ENCODE measurements around the gene TSPAN4. TPM values are rescaled to one million over a fixed set of nuclear protein-coding genes. Genes with fewer than 3 reads are reported as not detected.

TSPAN4 gene
- total and polyA plus RNA-seq, 2 of the 13 experiments (the other 11 are each of a cell fraction or from before 2014, with no cell fraction given) = 31.7 to 68.3 TPM

- TF ChIP-seq MLXIP (CRISPR knock-in tag; IDR thresholded peaks at IDR 0.05; ENCODE audit: borderline replicate concordance) = no peak
- TF ChIP-seq ZNF746 (CRISPR knock-in tag; IDR thresholded peaks at IDR 0.05) = peak; percentile 66; the same call in 1 of the 2 replicates
- TF ChIP-seq HNRNPL (IDR thresholded peaks at IDR 0.05; ENCODE audit: low read depth, low read length) = no peak
- no peak for TF ChIP-seq CHD2 (IDR thresholded peaks at IDR 0.05; ENCODE audit: low read depth, low read length)
- no peak for TF ChIP-seq NCOA5 (CRISPR knock-in tag; IDR thresholded peaks at IDR 0.05)
- no peak for TF ChIP-seq NR3C1 (CRISPR knock-in tag; IDR thresholded peaks at IDR 0.05)
- no peak for TF ChIP-seq ZNF780A (CRISPR knock-in tag; IDR thresholded peaks at IDR 0.05)
- TF ChIP-seq KMT2A (CRISPR knock-in tag; IDR thresholded peaks at IDR 0.05) = no peak
- peak; percentile 68 for TF ChIP-seq AGO1 (IDR thresholded peaks at IDR 0.05; ENCODE audit: low read depth, low read length, poor library complexity, severe bottlenecking)
- TF ChIP-seq, protein P1, sequence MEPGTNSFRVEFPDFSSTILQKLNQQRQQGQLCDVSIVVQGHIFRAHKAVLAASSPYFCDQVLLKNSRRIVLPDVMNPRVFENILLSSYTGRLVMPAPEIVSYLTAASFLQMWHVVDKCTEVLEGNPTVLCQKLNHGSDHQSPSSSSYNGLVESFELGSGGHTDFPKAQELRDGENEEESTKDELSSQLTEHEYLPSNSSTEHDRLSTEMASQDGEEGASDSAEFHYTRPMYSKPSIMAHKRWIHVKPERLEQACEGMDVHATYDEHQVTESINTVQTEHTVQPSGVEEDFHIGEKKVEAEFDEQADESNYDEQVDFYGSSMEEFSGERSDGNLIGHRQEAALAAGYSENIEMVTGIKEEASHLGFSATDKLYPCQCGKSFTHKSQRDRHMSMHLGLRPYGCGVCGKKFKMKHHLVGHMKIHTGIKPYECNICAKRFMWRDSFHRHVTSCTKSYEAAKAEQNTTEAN (CRISPR knock-in tag; conservative IDR thresholded peaks at IDR 0.05) = no peak
- no peak for TF ChIP-seq ZNF235 (CRISPR knock-in tag; IDR thresholded peaks at IDR 0.05; ENCODE audit: borderline replicate concordance)
- TF ChIP-seq MAFG (CRISPR knock-in tag; IDR thresholded peaks at IDR 0.05) = no peak
- no peak for TF ChIP-seq CREB1 (IDR thresholded peaks at IDR 0.05)
- TF ChIP-seq CREB1 (CRISPR knock-in tag; IDR thresholded peaks at IDR 0.05) = no peak
- TF ChIP-seq, protein P2, sequence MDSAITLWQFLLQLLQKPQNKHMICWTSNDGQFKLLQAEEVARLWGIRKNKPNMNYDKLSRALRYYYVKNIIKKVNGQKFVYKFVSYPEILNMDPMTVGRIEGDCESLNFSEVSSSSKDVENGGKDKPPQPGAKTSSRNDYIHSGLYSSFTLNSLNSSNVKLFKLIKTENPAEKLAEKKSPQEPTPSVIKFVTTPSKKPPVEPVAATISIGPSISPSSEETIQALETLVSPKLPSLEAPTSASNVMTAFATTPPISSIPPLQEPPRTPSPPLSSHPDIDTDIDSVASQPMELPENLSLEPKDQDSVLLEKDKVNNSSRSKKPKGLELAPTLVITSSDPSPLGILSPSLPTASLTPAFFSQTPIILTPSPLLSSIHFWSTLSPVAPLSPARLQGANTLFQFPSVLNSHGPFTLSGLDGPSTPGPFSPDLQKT (CRISPR knock-in tag; IDR thresholded peaks at IDR 0.05; ENCODE audit: borderline replicate concordance) = no peak
- no peak for TF ChIP-seq ZKSCAN5 (CRISPR knock-in tag; IDR thresholded peaks at IDR 0.05)
- TF ChIP-seq MAZ (IDR thresholded peaks at IDR 0.05; ENCODE audit: borderline replicate concordance, low read depth, low read length) = no peak
- TF ChIP-seq MAZ (CRISPR knock-in tag; IDR thresholded peaks at IDR 0.05; ENCODE audit: low read depth) = no peak
- TF ChIP-seq ZNF678 (CRISPR knock-in tag; IDR thresholded peaks at IDR 0.05) = no peak
- no peak for TF ChIP-seq PCBP1 (IDR thresholded peaks at IDR 0.05; ENCODE audit: borderline replicate concordance, low read depth, low read length)
- TF ChIP-seq WIZ (CRISPR knock-in tag; IDR thresholded peaks at IDR 0.05) = no peak
- no peak for TF ChIP-seq KLF13 (CRISPR knock-in tag; IDR thresholded peaks at IDR 0.05)
- TF ChIP-seq SKI (IDR thresholded peaks at IDR 0.05; ENCODE audit: partially characterized antibody) = no peak
- TF ChIP-seq GLI4 (CRISPR knock-in tag; IDR thresholded peaks at IDR 0.05; ENCODE audit: borderline replicate concordance) = no peak
- peak; percentile 13; the same call in 1 of the 2 replicates for TF ChIP-seq HDAC1 (CRISPR knock-in tag; IDR thresholded peaks at IDR 0.05)
- TF ChIP-seq, protein P3, sequence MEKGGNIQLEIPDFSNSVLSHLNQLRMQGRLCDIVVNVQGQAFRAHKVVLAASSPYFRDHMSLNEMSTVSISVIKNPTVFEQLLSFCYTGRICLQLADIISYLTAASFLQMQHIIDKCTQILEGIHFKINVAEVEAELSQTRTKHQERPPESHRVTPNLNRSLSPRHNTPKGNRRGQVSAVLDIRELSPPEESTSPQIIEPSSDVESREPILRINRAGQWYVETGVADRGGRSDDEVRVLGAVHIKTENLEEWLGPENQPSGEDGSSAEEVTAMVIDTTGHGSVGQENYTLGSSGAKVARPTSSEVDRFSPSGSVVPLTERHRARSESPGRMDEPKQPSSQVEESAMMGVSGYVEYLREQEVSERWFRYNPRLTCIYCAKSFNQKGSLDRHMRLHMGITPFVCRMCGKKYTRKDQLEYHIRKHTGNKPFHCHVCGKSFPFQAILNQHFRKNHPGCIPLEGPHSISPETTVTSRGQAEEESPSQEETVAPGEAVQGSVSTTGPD (CRISPR knock-in tag; IDR thresholded peaks at IDR 0.05) = no peak
These were observed 10.0 kb upstream of the TSPAN4 start, which contains the start of gene CD151 (continued) for GRCh38 chr11:832529-833113.
